Endometrial microvascular endothelial cells (primary cell): ENCODE results near the gene KRTAP9-4. TPM values are rescaled to one million over a fixed set of nuclear protein-coding genes. Genes with fewer than 3 reads are reported as not detected.
"Not testable (repeated sequence)": the region's sequence is repeated elsewhere in the genome, so short reads cannot be mapped to it uniquely, and the experiment has no call there.

Source experiments
- in situ Hi-C: cut with HindIII; loops from 2 replicates; pipeline ENCODE4 v1.10.0; 2017; ENCODE audit warnings: low sequenced_read_pairs, low pct_unique_long_range_greater_than_20kb; ENCODE audit errors: inconsistent ontology term
- total RNA-seq: library from RNA; depleted of rRNA; stranded (reverse); fragments of >200 nt; gene quantifications from one replicate; pipeline ENCODE4 v1.2.3, GENCODE V29; 2015; ENCODE audit errors: inconsistent ontology term

Gene KRTAP9-4
- total RNA-seq, 1 donor from 2014 or later: not detected

DNA sequence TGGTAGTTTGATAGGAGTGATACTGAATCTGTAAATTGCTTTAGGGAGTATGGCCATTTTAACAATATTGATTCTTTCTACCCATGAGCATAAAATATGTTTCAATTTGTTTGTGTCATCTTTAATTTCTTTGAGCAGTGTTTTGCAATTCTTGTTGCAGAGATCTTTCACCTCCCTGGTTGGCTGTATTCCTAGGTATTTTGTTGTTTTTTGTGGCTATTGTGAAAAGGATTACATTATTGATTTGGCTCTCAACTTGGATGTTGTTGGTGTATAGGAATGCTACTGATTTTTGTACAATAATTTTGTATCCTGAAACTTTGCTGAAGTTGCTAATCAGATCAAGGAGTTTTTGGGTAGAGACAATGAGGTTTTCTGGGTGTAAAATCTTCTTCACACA is 8.9 kb downstream of the KRTAP9-4 start:
- in situ Hi-C loops: no loop called here

DNA sequence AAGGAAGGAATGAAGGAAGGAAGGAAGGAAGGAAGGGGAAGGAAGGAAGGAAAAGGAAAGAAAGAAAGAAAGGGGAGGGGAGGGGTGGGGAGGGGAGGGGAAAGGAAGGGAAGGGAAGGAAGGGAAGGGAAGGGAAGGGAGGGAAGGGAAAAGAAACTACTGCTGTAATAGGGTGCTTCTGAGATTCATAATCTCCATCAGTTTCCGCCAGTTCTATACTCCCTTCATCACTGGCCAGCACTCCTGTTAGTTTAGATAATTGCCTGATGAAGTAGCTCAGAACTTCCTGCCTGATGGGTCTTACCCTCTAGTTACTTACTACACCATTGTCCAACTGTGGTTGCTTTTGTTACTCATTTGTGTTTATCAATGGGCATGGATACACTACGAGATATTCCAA is 13.7 kb downstream of the KRTAP9-4 start:
- in situ Hi-C loops: no loop called here

DNA sequence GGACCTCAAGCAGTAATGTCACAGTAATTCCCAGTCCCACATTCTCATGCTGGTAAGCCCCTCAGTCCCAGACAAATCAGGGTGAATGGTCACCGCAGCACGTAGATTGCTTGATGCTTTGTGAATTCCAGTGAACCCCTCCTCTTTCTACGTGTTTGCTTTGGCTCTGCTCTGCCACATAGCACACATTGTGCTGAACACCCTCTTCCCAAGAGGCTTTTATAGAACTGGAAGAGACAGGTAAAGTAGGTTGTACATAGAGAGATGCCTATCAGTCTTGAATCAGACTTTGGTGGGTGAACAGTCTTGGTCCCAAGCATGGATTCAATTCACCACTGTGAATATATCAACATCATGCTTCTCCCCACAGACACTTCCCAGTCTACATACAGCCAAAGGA is 15.1 kb downstream of the KRTAP9-4 start:
- in situ Hi-C loops: no loop called here

- in situ Hi-C loops: no loop called here
These were observed 15.6 kb downstream of the KRTAP9-4 start, which contains the start of gene KRTAP9-6 for GRCh38 chr17:41265078-41265477. Gene KRTAP9-6 (plus strand): TSS chr17:41265378. CDS start chr17:41265378, 0 bp downstream.

DNA sequence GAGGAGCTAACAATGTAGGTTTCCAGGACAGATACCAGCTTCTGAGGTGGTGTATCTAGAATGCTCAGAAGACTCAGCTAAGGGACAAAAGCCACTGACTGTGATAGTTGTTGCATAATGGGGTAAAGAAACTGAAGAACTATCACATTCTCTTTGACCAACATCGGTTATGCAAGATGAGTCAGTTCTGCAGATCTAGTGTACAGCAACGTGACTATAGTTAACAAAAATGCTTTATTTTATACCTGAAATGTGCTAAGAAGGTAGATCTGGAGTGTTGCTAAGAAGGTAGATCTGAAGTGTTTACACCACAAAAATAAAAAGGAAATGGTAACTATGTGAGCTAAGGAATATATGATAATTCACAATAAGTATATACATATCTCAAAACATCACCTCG is 18.2 kb downstream of the KRTAP9-4 start:
- in situ Hi-C loops: no loop called here

- in situ Hi-C loops: not testable (repeated sequence)
These were observed 21.8 kb downstream of the KRTAP9-4 start for GRCh38 chr17:41271323-41271722.

DNA sequence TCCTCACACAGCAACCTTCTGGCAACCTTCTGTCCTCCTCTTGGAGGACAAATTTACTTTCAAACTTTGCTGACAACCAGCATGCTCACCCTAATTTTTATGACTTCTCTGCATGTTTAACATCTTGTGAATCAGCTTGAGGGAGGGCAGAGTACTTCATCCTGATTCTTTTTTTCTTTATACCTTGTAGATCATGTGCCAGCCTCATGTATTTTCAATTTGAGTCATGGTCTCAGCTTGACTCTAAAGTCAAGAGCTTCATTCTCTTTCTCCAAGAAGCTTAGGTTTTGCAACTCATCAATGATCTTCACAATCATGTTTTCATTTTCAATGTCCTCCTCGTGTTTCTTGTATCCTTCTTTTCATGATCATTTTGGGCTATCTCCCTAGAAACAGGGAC is 22.4 kb downstream of the KRTAP9-4 start:
- in situ Hi-C loops: no loop called here

DNA sequence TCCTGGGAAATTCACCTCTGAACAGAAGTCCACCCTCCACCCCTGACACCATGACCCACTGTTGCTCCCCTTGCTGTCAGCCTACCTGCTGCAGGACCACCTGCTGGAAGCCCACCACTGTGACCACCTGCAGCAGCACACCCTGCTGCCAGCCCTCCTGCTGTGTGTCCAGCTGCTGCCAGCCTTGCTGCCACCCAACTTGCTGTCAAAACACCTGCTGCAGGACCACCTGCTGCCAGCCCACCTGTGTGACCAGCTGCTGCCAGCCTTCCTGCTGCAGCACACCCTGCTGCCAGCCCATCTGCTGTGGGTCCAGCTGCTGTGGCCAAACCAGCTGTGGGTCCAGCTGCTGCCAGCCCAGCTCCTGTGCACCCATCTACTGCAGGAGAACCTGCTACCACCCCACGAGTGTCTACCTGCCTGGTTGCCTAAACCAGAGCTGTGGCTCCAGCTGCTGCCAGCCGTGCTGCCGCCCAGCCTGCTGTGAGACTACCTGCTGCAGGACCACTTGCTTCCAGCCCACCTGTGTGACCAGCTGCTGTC is 26.2 kb downstream of the KRTAP9-4 start, which contains the start of gene KRTAP9-7:
TSS of gene KRTAP9-7 (plus strand) at position 51 of the 543 bp plus-strand sequence. CDS start at position 51, 0 bp downstream.
- in situ Hi-C loops: not testable (repeated sequence)

GRCh38 chr17:41278176-41278955 is 28.9 kb downstream of the KRTAP9-4 start:
- in situ Hi-C loops: no loop called here

GRCh38 chr17:41284043-41284442 is 34.6 kb downstream of the KRTAP9-4 start:
- in situ Hi-C loops: no loop called here

- in situ Hi-C loops: no loop called here
These were observed 35.1 kb downstream of the KRTAP9-4 start for GRCh38 chr17:41284546-41284945.

DNA sequence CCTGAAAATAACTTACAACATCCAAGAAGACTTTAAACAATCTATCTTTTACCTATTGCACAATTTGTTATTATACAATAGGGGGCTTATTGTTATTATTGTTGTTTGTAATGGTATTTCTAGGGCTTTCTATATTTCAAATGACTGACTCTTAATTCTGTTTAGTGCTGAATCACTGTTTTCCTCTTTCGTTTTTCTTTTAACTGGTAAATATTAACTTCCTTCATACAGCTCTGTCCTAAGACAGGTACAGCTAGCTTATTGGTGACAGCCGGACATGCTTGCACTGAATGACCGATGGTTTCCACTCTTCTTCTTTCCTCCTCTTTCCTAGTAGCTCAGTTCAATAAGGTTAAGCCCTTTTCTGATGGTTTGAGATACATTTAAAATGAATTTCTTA is 37.6 kb downstream of the KRTAP9-4 start:
- in situ Hi-C loops: no loop called here

DNA sequence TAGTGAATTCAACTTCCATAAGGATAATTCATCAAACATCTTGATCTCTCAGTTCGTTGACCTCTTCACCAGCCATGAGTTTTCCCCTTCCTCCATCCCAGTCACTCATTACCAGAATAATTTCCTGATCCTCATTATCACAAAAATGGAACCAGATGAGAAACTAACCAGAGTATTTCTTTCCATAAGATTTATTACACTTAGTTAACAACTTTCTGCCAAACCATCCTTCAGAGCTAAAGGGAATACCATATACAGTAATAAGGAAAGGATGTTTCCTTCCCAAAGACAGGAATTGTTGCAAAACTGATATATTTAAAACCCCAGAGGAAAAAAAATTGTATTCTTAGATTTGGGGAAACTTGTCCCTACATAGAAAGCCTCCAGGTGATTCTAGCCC is 44.5 kb downstream of the KRTAP9-4 start:
- in situ Hi-C loops: no loop called here

- in situ Hi-C loops: no loop called here
These were observed 47.4 kb downstream of the KRTAP9-4 start for GRCh38 chr17:41296846-41297245.

- in situ Hi-C loops: no loop called here
These were observed 49.1 kb downstream of the KRTAP9-4 start for GRCh38 chr17:41298458-41299135.

Other genes with a start within 250 kb of the KRTAP9-4 start
- gene KRTAP3-2, start 249.8 kb upstream of the KRTAP9-4 start, total RNA-seq: not detected
- not detected for gene KRTAP3-1, start 240.6 kb upstream of the KRTAP9-4 start, total RNA-seq
- gene KRTAP1-5, start 222.5 kb upstream of the KRTAP9-4 start, total RNA-seq: not detected
- gene KRTAP1-4, start 219.5 kb upstream of the KRTAP9-4 start, total RNA-seq: not detected
- not detected for gene KRTAP1-3, start 214.8 kb upstream of the KRTAP9-4 start, total RNA-seq
- not detected for gene KRTAP1-1, start 208.2 kb upstream of the KRTAP9-4 start, total RNA-seq
- not detected for gene KRTAP2-1, start 202.4 kb upstream of the KRTAP9-4 start, total RNA-seq
- gene KRTAP2-2, start 194.5 kb upstream of the KRTAP9-4 start, total RNA-seq: not detected
- not detected for gene KRTAP2-3, start 189.6 kb upstream of the KRTAP9-4 start, total RNA-seq
- not detected for gene KRTAP2-4, start 183.8 kb upstream of the KRTAP9-4 start, total RNA-seq
- not detected for gene KRTAP4-7, start 165.5 kb upstream of the KRTAP9-4 start, total RNA-seq
- not detected for gene KRTAP4-8, start 151.5 kb upstream of the KRTAP9-4 start, total RNA-seq
- gene KRTAP4-16, start 147.5 kb upstream of the KRTAP9-4 start, total RNA-seq: not detected
- not detected for gene KRTAP4-9, start 144.3 kb upstream of the KRTAP9-4 start, total RNA-seq
- not detected for gene KRTAP4-11, start 131.3 kb upstream of the KRTAP9-4 start, total RNA-seq
- gene KRTAP4-12, start 125.5 kb upstream of the KRTAP9-4 start, total RNA-seq: not detected
- not detected for gene KRTAP4-6, start 109.1 kb upstream of the KRTAP9-4 start, total RNA-seq
- gene KRTAP4-5, start 99.9 kb upstream of the KRTAP9-4 start, total RNA-seq: not detected
- not detected for gene KRTAP4-4, start 88.9 kb upstream of the KRTAP9-4 start, total RNA-seq
- gene KRTAP4-3, start 81.5 kb upstream of the KRTAP9-4 start, total RNA-seq: not detected
- not detected for gene KRTAP4-2, start 71.5 kb upstream of the KRTAP9-4 start, total RNA-seq
- not detected for gene KRTAP4-1, start 64.8 kb upstream of the KRTAP9-4 start, total RNA-seq
- not detected for gene KRTAP9-1, start 59.8 kb upstream of the KRTAP9-4 start, total RNA-seq
- gene KRTAP9-2, start 23.0 kb upstream of the KRTAP9-4 start, total RNA-seq: not detected
- not detected for gene KRTAP9-3, start 17.2 kb upstream of the KRTAP9-4 start, total RNA-seq
- not detected for gene KRTAP9-8, start 11.7 kb upstream of the KRTAP9-4 start, total RNA-seq
- gene KRTAP9-9, start 5.7 kb downstream of the KRTAP9-4 start, total RNA-seq: not detected
- not detected for gene KRTAP9-6, start 15.7 kb downstream of the KRTAP9-4 start, total RNA-seq
- gene KRTAP9-7, start 26.0 kb downstream of the KRTAP9-4 start, total RNA-seq: not detected
- gene KRTAP29-1, start 53.2 kb downstream of the KRTAP9-4 start, total RNA-seq: not detected
- gene KRTAP16-1, start 59.6 kb downstream of the KRTAP9-4 start, total RNA-seq: not detected
- gene KRTAP17-1, start 66.0 kb downstream of the KRTAP9-4 start, total RNA-seq: not detected
- gene KRT33A, start 101.1 kb downstream of the KRTAP9-4 start, total RNA-seq: not detected
- not detected for gene KRT33B, start 120.1 kb downstream of the KRTAP9-4 start, total RNA-seq
- gene KRT34, start 132.6 kb downstream of the KRTAP9-4 start, total RNA-seq: not detected
- not detected for gene KRT31, start 147.9 kb downstream of the KRTAP9-4 start, total RNA-seq
- gene KRT37, start 174.9 kb downstream of the KRTAP9-4 start, total RNA-seq: not detected
- gene KRT38, start 191.3 kb downstream of the KRTAP9-4 start, total RNA-seq: not detected
- gene KRT32, start 217.7 kb downstream of the KRTAP9-4 start, total RNA-seq: not detected
- gene KRT35, start 231.5 kb downstream of the KRTAP9-4 start, total RNA-seq: not detected
- not detected for gene KRT36, start 240.2 kb downstream of the KRTAP9-4 start, total RNA-seq